Myocyte (in vitro differentiated cells): ENCODE results near the gene MRC1. TPM values are rescaled to one million over a fixed set of nuclear protein-coding genes. Genes with fewer than 3 reads are reported as not detected.

Source experiments
- DNase-seq: peaks from one replicate; pipeline ENCODE4 v3.0.0-alpha.2; 2012; ENCODE audit warnings: low read depth
- total RNA-seq: library from RNA; depleted of rRNA; stranded (reverse); fragments of >200 nt; gene quantifications from 2 replicates; pipeline ENCODE4 v1.2.3, GENCODE V29; 2014

MRC1 gene
- total RNA-seq, 1 donor from 2014 or later, result 0.05 TPM

DNA sequence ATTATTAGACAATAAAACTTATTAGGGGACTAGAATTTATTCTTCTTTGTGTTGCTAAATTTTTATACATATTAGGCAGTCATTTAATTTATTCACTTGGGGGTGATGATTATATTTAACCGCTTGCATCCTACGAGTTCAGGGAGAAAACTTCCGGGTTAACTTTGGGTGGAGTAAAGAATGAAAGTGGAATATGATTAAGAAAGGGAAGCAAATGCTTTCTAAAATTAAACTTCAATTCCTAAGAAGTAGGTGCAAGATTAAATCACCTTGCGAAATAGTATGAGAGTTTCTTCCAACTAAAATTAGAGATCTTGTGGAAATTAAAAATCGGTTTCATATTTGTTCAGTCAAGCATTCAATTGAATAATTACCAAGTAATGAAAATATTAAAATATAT lies 33.5 kb downstream of the MRC1 start:
- DNase-seq, result no peak

- peak; percentile 59 for DNase-seq
These were observed 38.6 kb downstream of the MRC1 start for GRCh38 chr10:17847585-17848296.

GRCh38 chr10:17848646-17849045 lies 39.5 kb downstream of the MRC1 start:
- DNase-seq, result no peak

- DNase-seq, result no peak
These were observed 41.4 kb downstream of the MRC1 start for GRCh38 chr10:17850501-17850900.

GRCh38 chr10:17851611-17852010 lies 42.5 kb downstream of the MRC1 start:
- no peak for DNase-seq

- peak; percentile 36 for DNase-seq
These were observed 45.0 kb downstream of the MRC1 start for GRCh38 chr10:17854044-17854652.

DNA sequence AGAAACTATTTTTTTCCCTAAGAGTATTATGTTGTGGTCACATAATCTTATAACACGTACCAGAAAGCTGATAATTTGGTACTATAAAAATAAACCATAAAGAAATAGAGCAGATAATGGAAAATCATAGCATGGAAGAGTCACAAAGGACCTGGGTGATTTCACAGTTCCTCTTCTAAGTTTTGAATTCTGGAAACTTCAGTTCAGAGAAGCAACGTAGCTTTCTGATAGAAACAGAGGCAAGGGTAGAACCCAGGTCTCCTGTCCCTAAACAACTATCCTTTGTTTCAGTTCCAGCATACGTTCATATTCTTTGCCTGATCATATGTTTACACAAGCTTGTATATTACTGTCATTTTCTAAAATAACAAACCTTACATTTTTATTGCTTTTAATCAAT lies 47.9 kb downstream of the MRC1 start:
- DNase-seq, result no peak

DNA sequence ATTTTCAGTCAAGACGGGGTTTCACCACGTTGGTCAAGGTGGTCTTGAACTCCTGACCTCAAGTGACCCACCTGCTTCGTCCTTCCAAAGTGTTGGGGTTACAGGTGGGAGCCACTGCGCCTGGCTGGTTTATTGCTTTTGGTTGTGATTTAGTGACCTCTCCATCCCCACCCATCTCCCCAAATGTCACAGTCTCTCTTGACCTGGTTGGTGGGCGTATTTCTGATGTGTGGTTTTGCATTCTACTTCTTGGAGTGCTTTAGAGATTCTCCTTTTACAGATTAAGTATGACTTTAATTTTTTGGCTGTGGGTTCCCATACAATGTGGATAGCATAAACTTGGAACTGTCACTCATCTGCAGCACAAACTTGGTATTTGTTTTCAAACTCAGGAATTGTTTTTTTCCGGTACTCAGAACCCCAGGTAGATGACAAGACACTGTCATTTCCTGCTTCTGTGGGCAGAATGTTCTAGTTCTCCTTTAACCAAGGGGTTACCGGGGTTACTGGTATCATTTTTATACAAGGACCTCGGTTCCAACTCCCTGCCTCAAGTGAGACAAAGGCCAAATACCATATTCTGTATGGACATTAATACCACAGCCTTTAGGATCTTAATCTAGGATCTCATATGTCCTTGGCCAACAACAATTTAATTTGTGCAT lies 50.5 kb downstream of the MRC1 start:
- no peak for DNase-seq

GRCh38 chr10:17861760-17862159 lies 52.6 kb downstream of the MRC1 start:
- no peak for DNase-seq

DNA sequence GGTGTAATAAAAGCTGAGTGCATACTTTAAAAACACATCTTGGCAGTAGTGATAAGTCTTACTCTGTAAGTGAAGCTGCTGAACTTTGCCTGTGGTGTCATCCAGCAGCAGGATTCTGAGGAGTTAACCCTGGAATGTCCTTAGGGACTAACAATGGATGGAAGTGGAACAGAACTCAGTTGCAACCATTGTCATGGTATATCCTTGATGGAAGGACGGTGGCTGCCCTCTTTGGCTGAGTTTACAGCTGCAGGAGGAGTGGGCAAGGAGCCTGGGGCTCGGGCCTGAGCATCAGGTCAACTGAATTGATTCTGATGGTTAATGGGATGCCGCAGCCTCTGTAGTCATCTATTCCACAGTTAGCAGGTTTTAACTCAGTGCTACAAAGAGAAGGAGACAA lies 56.2 kb downstream of the MRC1 start:
- DNase-seq, result no peak

GRCh38 chr10:17866346-17866745 lies 57.2 kb downstream of the MRC1 start:
- DNase-seq, result no peak

DNA sequence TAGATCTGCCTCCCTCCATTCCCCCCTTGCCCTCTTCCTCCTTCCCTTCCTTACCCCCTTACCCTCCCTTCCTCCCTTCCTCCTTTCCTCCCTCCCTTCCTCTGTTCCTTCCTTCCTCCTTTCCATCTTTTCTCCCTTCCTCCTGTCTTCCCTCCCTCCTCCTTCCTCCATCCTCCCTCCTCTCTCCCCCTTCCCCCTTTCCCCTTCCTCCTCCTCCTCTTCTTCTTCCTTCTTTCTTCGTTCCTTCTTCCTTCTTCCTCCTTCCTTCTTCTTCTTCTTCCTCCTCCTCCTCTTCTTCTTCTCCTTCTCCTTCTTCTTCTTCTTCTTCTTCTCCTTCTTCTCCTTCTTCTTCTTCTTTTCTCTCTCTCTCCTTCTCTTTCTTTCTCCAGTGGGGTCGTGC lies 57.9 kb downstream of the MRC1 start:
- no peak for DNase-seq

GRCh38 chr10:17871036-17871435 lies 61.9 kb downstream of the MRC1 start:
- DNase-seq, result no peak

DNA sequence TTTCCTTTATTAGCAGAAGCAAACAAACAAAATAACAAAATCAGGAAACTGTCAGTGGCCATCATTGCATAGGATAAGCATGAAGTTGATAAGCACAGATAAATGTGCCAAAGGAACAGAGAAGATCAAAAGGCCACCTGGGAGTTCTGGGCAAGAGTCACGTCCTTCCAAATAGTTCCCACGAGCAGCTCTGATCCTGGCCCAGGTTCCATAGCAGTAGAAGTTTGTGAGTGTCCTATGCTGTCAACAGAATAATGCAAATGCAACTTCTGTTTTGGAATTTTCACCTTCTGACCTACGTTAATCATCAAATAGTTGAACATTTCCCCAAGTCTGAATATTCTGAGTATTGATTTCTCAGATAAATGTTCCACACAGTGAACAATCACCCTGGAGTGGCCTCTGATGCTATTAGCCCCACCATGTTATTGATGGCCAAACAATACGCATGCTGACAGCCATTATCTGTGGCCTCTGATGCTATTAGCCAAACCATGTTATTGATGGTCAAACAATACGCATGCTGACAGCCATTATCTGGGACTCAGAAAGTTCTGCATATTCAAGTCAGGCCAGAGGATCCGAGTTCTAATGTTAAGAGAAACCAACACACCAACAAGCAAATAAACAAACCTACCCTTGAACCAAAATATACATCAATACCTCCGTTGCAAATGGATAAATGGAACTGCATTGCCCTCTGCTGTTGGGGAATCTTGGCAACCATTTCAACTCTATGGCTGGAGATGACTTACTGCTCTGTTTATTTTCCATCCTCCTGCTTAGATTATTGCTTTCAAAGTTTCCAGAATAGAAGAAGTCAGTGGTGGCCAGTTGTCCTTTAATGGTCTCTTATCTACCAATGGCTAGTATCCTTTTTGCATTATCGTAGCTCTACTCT lies 63.3 kb downstream of the MRC1 start:
- DNase-seq, result peak; percentile 36

DNA sequence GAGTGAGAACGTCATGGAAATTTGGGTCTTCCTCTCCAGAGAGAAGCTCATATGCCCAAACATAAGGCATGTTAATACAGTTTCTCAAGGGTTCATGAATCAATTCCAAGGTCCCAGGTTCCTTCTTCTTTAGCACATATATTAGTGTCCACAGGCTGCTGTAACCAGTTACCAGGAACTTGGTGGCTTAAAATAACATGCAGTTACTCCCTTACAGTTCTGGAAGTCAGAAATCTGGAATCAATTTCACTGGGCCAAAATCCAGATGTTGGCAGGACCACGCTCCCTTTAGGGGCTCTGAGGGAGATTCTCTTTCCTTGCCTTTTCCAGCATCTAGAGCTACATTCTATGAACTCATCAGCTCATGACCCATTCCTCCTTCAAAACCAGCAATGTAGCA lies 64.8 kb downstream of the MRC1 start:
- no peak for DNase-seq

GRCh38 chr10:17877121-17877520 lies 68.0 kb downstream of the MRC1 start:
- no peak for DNase-seq

DNA sequence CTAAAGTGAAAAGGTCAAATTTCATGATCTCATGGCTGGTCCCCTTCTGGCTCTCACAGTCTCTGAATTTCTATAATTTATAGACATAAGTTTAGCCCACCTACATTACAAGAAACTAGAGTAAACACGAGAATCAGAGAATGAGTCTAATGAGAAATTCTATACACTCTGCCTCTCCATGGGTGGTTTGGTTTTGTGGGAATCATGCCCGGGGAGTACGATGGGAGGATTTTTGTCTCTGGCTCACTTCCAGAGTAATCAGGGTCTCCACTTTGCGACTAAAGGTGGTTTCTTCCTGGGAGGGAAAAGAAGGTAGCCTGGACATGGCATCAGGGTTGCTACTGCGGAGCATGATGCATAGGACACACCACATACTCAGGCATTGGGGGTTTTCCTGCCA lies 69.7 kb downstream of the MRC1 start:
- no peak for DNase-seq

- no peak for DNase-seq
These were observed 71.5 kb downstream of the MRC1 start for GRCh38 chr10:17880601-17881000.

DNA sequence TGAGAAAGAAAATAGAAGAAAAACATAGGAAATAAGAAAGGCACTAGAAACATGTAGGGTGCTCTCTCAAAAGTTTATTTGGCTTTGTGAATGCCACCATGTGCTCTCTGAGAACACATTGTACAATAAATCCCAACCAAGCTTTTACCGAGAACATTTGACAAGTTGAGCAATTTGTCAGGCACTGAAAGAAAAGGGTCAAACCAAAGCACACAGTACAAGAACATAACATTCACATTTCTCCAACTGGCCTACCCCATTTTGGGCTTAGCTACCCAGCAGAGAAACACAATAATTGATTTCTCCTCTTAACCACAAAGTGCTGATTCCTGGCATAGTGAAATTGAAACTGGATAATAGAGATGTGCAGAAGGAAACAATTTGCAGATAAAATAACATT lies 73.4 kb downstream of the MRC1 start:
- DNase-seq, result no peak

DNA sequence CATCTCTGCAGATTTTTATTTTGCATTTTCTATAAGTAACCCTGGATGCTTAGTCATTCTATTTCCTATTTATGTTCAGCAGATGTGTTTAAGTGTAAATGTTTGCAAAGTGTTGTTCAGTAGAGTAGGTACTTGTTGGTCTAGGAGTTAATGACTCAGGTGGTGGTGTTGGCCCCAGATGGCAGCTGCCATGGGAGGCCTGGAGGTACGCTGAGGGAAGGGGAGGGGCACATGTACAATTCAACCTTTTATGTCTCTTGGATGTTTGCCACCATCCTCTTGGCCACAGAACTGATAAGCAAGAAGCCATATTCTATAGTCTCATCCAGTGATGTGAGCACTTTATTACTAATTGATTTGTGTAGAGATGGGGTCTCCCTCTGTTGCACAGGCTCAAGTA lies 74.5 kb downstream of the MRC1 start:
- DNase-seq, result no peak

- no peak for DNase-seq
These were observed 79.0 kb downstream of the MRC1 start for GRCh38 chr10:17888189-17888588.

- no peak for DNase-seq
These were observed 82.3 kb downstream of the MRC1 start for GRCh38 chr10:17891435-17891834.
